ENCODE measurements around the gene SECISBP2.

Gene SECISBP2

GRCh38 chr9:89382026-89382986 lies 64.0 kb downstream of the SECISBP2 start:
- TF ChIP-seq CTCF (IDR thresholded peaks at IDR 0.05; ENCODE audit: low read length): no peak
- TF ChIP-seq EZH2 (IDR thresholded peaks at IDR 0.05; ENCODE audit: borderline replicate concordance, low read length): no peak
- H3K9ac ChIP-seq (ENCODE audit: low read length): no peak overlapping the region
- no peaks in the 10 kb centered on the region for H3K79me2 ChIP-seq (ENCODE audit: insufficient read depth, low read length)
- no peaks in the 10 kb centered on the region for H3K27me3 ChIP-seq (ENCODE audit: insufficient read depth, low read length)
- no peak overlapping the region for H3K4me3 ChIP-seq (ENCODE audit: low read depth, low read length, poor library complexity, severe bottlenecking)
- H3K27ac ChIP-seq (ENCODE audit: low read depth, low read length, poor library complexity, severe bottlenecking): no peak overlapping the region
- no peak overlapping the region for H2AFZ ChIP-seq (ENCODE audit: low read length)
- H3K36me3 ChIP-seq (ENCODE audit: insufficient read depth, low read length): no peaks in the 10 kb centered on the region
- H3K4me2 ChIP-seq (ENCODE audit: low read length): no peak overlapping the region
- H3K9me3 ChIP-seq (ENCODE audit: low read length): no peaks in the 10 kb centered on the region
- no peaks in the 10 kb centered on the region for H3K4me1 ChIP-seq (ENCODE audit: insufficient read depth, low read length, severe bottlenecking)
- H3F3A ChIP-seq (ENCODE audit: insufficient read depth, low read length): no peaks in the 10 kb centered on the region
- no peaks in the 10 kb centered on the region for H4K20me1 ChIP-seq (ENCODE audit: insufficient read depth, low read length)
- H3K9me2 ChIP-seq (ENCODE audit: low read depth, low read length): no peaks in the 10 kb centered on the region

GRCh38 chr9:89383030-89383720 lies 64.9 kb downstream of the SECISBP2 start:
- no peaks in the 10 kb centered on the region for H3K9me2 ChIP-seq (ENCODE audit: low read depth, low read length)
- TF ChIP-seq CTCF (IDR thresholded peaks at IDR 0.05; ENCODE audit: low read length): no peak
- no peak for TF ChIP-seq EZH2 (IDR thresholded peaks at IDR 0.05; ENCODE audit: borderline replicate concordance, low read length)
- H4K20me1 ChIP-seq (ENCODE audit: insufficient read depth, low read length): no peaks in the 10 kb centered on the region
- no peaks in the 10 kb centered on the region for H3K9me3 ChIP-seq (ENCODE audit: low read length)
- H2AFZ ChIP-seq (ENCODE audit: low read length): no peak overlapping the region
- no peak overlapping the region for H3K4me2 ChIP-seq (ENCODE audit: low read length)
- H3K27me3 ChIP-seq (ENCODE audit: insufficient read depth, low read length): no peaks in the 10 kb centered on the region
- no peaks in the 10 kb centered on the region for H3K36me3 ChIP-seq (ENCODE audit: insufficient read depth, low read length)
- H3K27ac ChIP-seq (ENCODE audit: low read depth, low read length, poor library complexity, severe bottlenecking): no peak overlapping the region
- H3K4me3 ChIP-seq (ENCODE audit: low read depth, low read length, poor library complexity, severe bottlenecking): no peak overlapping the region
- no peaks in the 10 kb centered on the region for H3K79me2 ChIP-seq (ENCODE audit: insufficient read depth, low read length)
- H3K9ac ChIP-seq (ENCODE audit: low read length): no peak overlapping the region
- H3K4me1 ChIP-seq (ENCODE audit: insufficient read depth, low read length, severe bottlenecking): no peaks in the 10 kb centered on the region
- H3F3A ChIP-seq (ENCODE audit: insufficient read depth, low read length): no peaks in the 10 kb centered on the region

- H3K9ac ChIP-seq (ENCODE audit: low read length): no peak overlapping the region
- no peaks in the 10 kb centered on the region for H3K9me3 ChIP-seq (ENCODE audit: low read length)
- no peak overlapping the region for H3K4me3 ChIP-seq (ENCODE audit: low read depth, low read length, poor library complexity, severe bottlenecking)
- H3K27ac ChIP-seq (ENCODE audit: low read depth, low read length, poor library complexity, severe bottlenecking): no peak overlapping the region
- no peaks in the 10 kb centered on the region for H3K27me3 ChIP-seq (ENCODE audit: insufficient read depth, low read length)
- H2AFZ ChIP-seq (ENCODE audit: low read length): no peak overlapping the region
- H4K20me1 ChIP-seq (ENCODE audit: insufficient read depth, low read length): no peaks in the 10 kb centered on the region
- H3K79me2 ChIP-seq (ENCODE audit: insufficient read depth, low read length): no peaks in the 10 kb centered on the region
- TF ChIP-seq CTCF (IDR thresholded peaks at IDR 0.05; ENCODE audit: low read length) (no peak), EZH2 (IDR thresholded peaks at IDR 0.05; ENCODE audit: borderline replicate concordance, low read length) (no peak)
- no peaks in the 10 kb centered on the region for H3K36me3 ChIP-seq (ENCODE audit: insufficient read depth, low read length)
- no peaks in the 10 kb centered on the region for H3K4me1 ChIP-seq (ENCODE audit: insufficient read depth, low read length, severe bottlenecking)
- no peaks in the 10 kb centered on the region for H3F3A ChIP-seq (ENCODE audit: insufficient read depth, low read length)
- no peaks in the 10 kb centered on the region for H3K9me2 ChIP-seq (ENCODE audit: low read depth, low read length)
- no peak overlapping the region for H3K4me2 ChIP-seq (ENCODE audit: low read length)
Observed at GRCh38 chr9:89383721-89384300, 65.5 kb downstream of the SECISBP2 start.
